ENCODE data around the gene FERMT2.

- no peak for TF ChIP-seq CTCF (conservative IDR thresholded peaks at IDR 0.05; ENCODE audit: low read length)
- no peak for TF ChIP-seq EZH2phosphoT487 (IDR thresholded peaks at IDR 0.05; ENCODE audit: borderline replicate concordance)
Observed at GRCh38 chr14:52949249-52949648, 1.6 kb downstream of the FERMT2 start.
